ENCODE measurements around the gene GEMIN2.
"Not testable (repeated sequence)": the region's sequence is repeated elsewhere in the genome, so short reads cannot be mapped to it uniquely, and the experiment has no call there.

The GEMIN2 gene

GRCh38 chr14:39114073-39114838, at the start of gene GEMIN2:
GEMIN2 (plus strand) TSS chr14:39114323; CDS start chr14:39114339, 16 bp downstream.
- DNase-seq, result peak; percentile 14

- not testable (repeated sequence) for DNase-seq
Observed at GRCh38 chr14:39069169-39069805, 44.8 kb upstream of the GEMIN2 start.

GRCh38 chr14:39069923-39070322, 44.2 kb upstream of the GEMIN2 start:
- DNase-seq, result no peak

- no peak for DNase-seq
Observed at GRCh38 chr14:39071096-39071495, 43.0 kb upstream of the GEMIN2 start.

GRCh38 chr14:39080886-39081285, 33.2 kb upstream of the GEMIN2 start:
- no peak for DNase-seq

GRCh38 chr14:39083127-39083526, 31.0 kb upstream of the GEMIN2 start:
- DNase-seq, result no peak

- no peak for DNase-seq
Observed at GRCh38 chr14:39085933-39086332, 28.2 kb upstream of the GEMIN2 start.

- DNase-seq, result no peak
Observed at GRCh38 chr14:39087493-39087892, 26.6 kb upstream of the GEMIN2 start.

- no peak for DNase-seq
Observed at GRCh38 chr14:39090548-39091111, 23.5 kb upstream of the GEMIN2 start.

GRCh38 chr14:39091716-39092115, 22.4 kb upstream of the GEMIN2 start:
- no peak for DNase-seq

- no peak for DNase-seq
Observed at GRCh38 chr14:39094515-39094914, 19.6 kb upstream of the GEMIN2 start.

GRCh38 chr14:39097159-39097558, 17.0 kb upstream of the GEMIN2 start:
- DNase-seq, result no peak

GRCh38 chr14:39099215-39099614, 14.9 kb upstream of the GEMIN2 start:
- DNase-seq, result not testable (repeated sequence)

GRCh38 chr14:39099748-39100147, 14.4 kb upstream of the GEMIN2 start:
- no peak for DNase-seq

GRCh38 chr14:39102265-39102968, 11.7 kb upstream of the GEMIN2 start:
- no peak for DNase-seq

GRCh38 chr14:39102969-39103957, 10.9 kb upstream of the GEMIN2 start, which contains the start of gene SEC23A:
SEC23A (minus strand) TSS chr14:39103235; CDS start chr14:39096118, 7,117 bp downstream.
- DNase-seq, result peak; percentile 52

GRCh38 chr14:39104078-39104801, 9.9 kb upstream of the GEMIN2 start:
- not testable (repeated sequence) for DNase-seq

GRCh38 chr14:39107591-39107996, 6.5 kb upstream of the GEMIN2 start:
- no peak for DNase-seq

- DNase-seq, result no peak
Observed at GRCh38 chr14:39108791-39109190, 5.3 kb upstream of the GEMIN2 start.

- no peak for DNase-seq
Observed at GRCh38 chr14:39109893-39110715, 4.0 kb upstream of the GEMIN2 start.

Measured in GOT3 (cell line).